Esophagus (tissue), 2 donors: ENCODE measurements around the gene ABCC10. TPM values are rescaled to one million over a fixed set of nuclear protein-coding genes. Genes with fewer than 3 reads are reported as not detected.

Source experiments
- H3K27ac ChIP-seq, 2 donors: one replicate each; pipeline ENCODE4 v1.5.1; 2013; ENCODE audit warnings: low read depth in 2 of 2, mild to moderate bottlenecking in 2 of 2, inconsistent platforms in 1 of 2, low read length in 1 of 2, moderate library complexity in 1 of 2
- H3K27me3 ChIP-seq, 2 donors: one replicate each; pipeline ENCODE4 v1.6.1; 2013; ENCODE audit warnings: low read length in 2 of 2, control low read depth in 1 of 2, mild to moderate bottlenecking in 1 of 2; ENCODE audit not compliant: insufficient read depth in 2 of 2, control insufficient read depth in 1 of 2
- H3K36me3 ChIP-seq, 2 donors: one replicate each; pipeline ENCODE4 v1.6.1; 2013; ENCODE audit warnings: low read length in 1 of 2; ENCODE audit not compliant: control insufficient read depth in 2 of 2, insufficient read depth in 2 of 2
- H3K4me1 ChIP-seq, 2 donors: one replicate each; pipeline ENCODE4 v1.6.1; 2013; ENCODE audit warnings: low read length in 1 of 2; ENCODE audit not compliant: control insufficient read depth in 2 of 2, insufficient read depth in 2 of 2
- H3K4me3 ChIP-seq, 2 donors: one replicate each; pipeline ENCODE4 v1.5.1; 2013; ENCODE audit warnings: low read length in 2 of 2, mild to moderate bottlenecking in 2 of 2, low read depth in 1 of 2, moderate library complexity in 1 of 2
- H3K9me3 ChIP-seq, 2 donors: one replicate each; pipeline ENCODE4 v1.6.1; 2013; ENCODE audit warnings: mild to moderate bottlenecking in 2 of 2, low read depth in 1 of 2, low read length in 1 of 2, moderate library complexity in 1 of 2; ENCODE audit not compliant: control insufficient read depth in 2 of 2, insufficient read depth in 1 of 2
- WGBS, 2 donors: extraction: QIAGEN DNeasy Blood & Tissue Kit; methylation state at CpG; one replicate each; pipeline ENCODE4 v1.1.7; 2013; 5-methylcytosine and 5-hydroxymethylcytosine counted together
- polyA plus RNA-seq, 2 donors: library from polyadenylated mRNA; stranded (reverse); fragments of 200-250 nt; gene quantifications; one replicate each; pipeline ENCODE4 v1.2.3, GENCODE V29; 2013
- donor health status: healthy with polysubstance abuse.
- donor health status: Bipolar disorder and iron deficiency.

Gene ABCC10
- polyA plus RNA-seq, 2 donors: 13.3 to 40.6 TPM

- H3K36me3 ChIP-seq: peaks cover 0 to 12% of the 10 kb centered on the region in 2 donors
- H3K27ac ChIP-seq: peak overlapping the region; percentile 83 to 98
- WGBS, 2 donors: 9 to 11% methylated on average over 12 of the region's 12 CpGs
- H3K4me1 ChIP-seq: peaks cover 0 to 6% of the 10 kb centered on the region in 2 donors
- no peaks in the 10 kb centered on the region for H3K9me3 ChIP-seq
- H3K4me3 ChIP-seq: peak overlapping the region; percentile 71 to 87
- H3K27me3 ChIP-seq: no peaks in the 10 kb centered on the region
These were observed 800 bp downstream of the ABCC10 start for GRCh38 chr6:43428112-43428570.

DNA sequence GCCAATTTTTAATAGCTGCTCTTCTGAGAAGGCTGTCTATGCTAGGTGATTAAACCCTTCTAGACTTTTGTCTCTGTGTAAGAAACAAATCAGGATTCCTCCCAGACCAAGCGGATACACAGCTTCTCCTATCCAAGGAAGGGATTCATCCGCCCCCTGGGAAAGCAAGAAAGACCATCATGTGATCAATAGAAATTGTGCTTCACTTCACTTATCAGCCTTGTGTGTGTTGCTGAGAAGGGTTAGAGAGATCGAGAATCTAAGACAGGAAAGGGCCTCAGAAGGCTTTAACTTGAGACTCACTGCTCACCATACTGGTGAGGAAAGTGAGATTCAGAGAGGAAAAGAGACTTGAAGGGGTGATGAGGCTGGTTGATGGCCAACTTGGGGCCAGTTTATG, 1.5 kb downstream of the ABCC10 start:
- H3K4me3 ChIP-seq: peak overlapping the region; percentile 71 to 87
- peak overlapping the region in 1 of 2 donors; percentile 24 for H3K27ac ChIP-seq
- H3K27me3 ChIP-seq: no peaks in the 10 kb centered on the region
- 64 to 66% methylated on average over 3 of the region's 3 CpGs for WGBS, 2 donors
- H3K36me3 ChIP-seq: peaks cover 0 to 14% of the 10 kb centered on the region in 2 donors
- H3K4me1 ChIP-seq: peaks cover 0 to 9% of the 10 kb centered on the region in 2 donors
- H3K9me3 ChIP-seq: no peaks in the 10 kb centered on the region

- WGBS, 2 donors: 78 to 81% methylated on average over 19 of the region's 19 CpGs
- H3K36me3 ChIP-seq: peaks cover 0 to 17% of the 10 kb centered on the region in 2 donors
- H3K9me3 ChIP-seq: no peaks in the 10 kb centered on the region
- H3K27ac ChIP-seq: no peak overlapping the region
- peaks cover 5 to 27% of the 10 kb centered on the region in 2 donors for H3K4me1 ChIP-seq
- no peaks in the 10 kb centered on the region for H3K27me3 ChIP-seq
- no peak overlapping the region for H3K4me3 ChIP-seq
These were observed 4.9 kb downstream of the ABCC10 start for GRCh38 chr6:43432009-43432945.

DNA sequence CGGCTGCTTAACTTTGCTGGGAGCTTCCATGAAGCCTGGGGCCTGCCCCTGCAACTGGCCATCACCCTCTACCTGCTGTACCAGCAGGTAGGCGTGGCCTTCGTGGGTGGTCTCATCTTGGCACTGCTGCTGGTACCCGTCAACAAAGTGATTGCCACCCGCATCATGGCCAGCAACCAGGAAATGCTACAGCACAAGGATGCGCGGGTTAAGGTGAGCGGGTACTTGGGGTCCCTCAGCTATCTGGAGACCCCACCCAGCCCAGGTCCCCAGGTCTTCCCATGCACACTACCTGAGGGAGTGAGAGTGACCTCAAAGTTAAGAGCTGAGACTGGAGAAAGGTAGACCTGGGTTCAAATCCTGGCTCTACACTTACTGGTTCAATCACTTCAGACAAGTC, 5.8 kb downstream of the ABCC10 start:
- WGBS, 2 donors: 73 to 79% methylated on average over 8 of the region's 8 CpGs
- H3K9me3 ChIP-seq: no peaks in the 10 kb centered on the region
- no peak overlapping the region for H3K27ac ChIP-seq
- H3K27me3 ChIP-seq: no peaks in the 10 kb centered on the region
- peaks cover 5 to 31% of the 10 kb centered on the region in 2 donors for H3K4me1 ChIP-seq
- peaks cover 0 to 21% of the 10 kb centered on the region in 2 donors for H3K36me3 ChIP-seq
- no peak overlapping the region for H3K4me3 ChIP-seq

DNA sequence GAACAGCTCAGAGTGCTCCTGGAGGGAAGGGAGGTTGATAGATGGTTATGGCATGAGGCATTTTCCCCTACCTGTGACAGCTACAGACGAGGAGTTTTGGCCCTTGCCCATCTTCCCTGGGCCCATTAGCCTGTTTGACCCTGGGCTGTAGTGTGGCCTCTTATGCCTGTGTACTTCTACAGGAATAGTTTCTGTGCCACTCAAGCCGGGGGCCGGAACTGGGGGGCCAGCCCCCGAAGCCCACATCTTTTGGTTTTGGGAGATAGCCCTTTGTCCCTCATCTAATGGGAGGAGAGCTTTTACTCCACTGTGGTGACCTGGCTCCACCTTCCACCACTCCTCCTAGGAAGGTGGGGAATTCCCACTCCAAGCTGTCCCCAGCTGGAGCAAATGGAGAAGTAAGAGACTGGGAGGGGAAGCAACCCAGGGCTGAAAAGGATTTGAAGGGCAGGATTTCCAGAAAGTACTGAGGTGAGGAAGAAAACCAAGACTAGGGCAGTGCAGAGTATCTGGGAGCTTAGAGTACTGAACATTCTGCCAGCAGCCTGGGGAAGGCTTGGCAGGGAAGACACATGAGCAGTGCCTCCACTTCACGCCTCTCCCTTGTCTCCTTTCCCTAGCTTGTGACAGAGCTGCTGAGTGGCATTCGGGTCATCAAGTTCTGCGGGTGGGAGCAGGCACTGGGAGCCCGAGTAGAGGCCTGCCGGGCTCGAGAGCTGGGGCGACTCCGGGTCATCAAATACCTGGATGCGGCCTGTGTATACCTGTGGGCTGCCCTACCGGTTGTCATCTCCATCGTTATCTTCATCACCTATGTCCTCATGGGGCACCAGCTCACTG, 6.9 kb downstream of the ABCC10 start:
- Histone ChIP-seq H3K36me3 (peaks cover 0 to 28% of the 10 kb centered on the region in 2 donors), H3K4me1 (peaks cover 5 to 34% of the 10 kb centered on the region in 2 donors), H3K4me3 (no peak overlapping the region), H3K27ac (peak overlapping the region in 1 of 2 donors; percentile 17), H3K27me3 (no peaks in the 10 kb centered on the region), H3K9me3 (no peaks in the 10 kb centered on the region)
- 76 to 81% methylated on average over 15 of the region's 15 CpGs for WGBS, 2 donors

- 86% methylated on average over 4 of the region's 4 CpGs for WGBS, 2 donors
- peaks cover 0 to 28% of the 10 kb centered on the region in 2 donors for H3K36me3 ChIP-seq
- peaks cover 5 to 34% of the 10 kb centered on the region in 2 donors for H3K4me1 ChIP-seq
- H3K27me3 ChIP-seq: no peaks in the 10 kb centered on the region
- peak overlapping the region in 1 of 2 donors; percentile 17 for H3K27ac ChIP-seq
- no peaks in the 10 kb centered on the region for H3K9me3 ChIP-seq
- no peak overlapping the region for H3K4me3 ChIP-seq
These were observed 7.6 kb downstream of the ABCC10 start for GRCh38 chr6:43434943-43435342.

- H3K9me3 ChIP-seq: no peaks in the 10 kb centered on the region
- no peaks in the 10 kb centered on the region for H3K27me3 ChIP-seq
- H3K4me1 ChIP-seq: peaks cover 5 to 34% of the 10 kb centered on the region in 2 donors
- H3K27ac ChIP-seq: peak overlapping the region; percentile 92 to 94
- WGBS, 2 donors: 63 to 72% methylated on average over 9 of the region's 9 CpGs
- H3K4me3 ChIP-seq: no peak overlapping the region
- peaks cover 0 to 28% of the 10 kb centered on the region in 2 donors for H3K36me3 ChIP-seq
These were observed 8.5 kb downstream of the ABCC10 start for GRCh38 chr6:43435682-43436437.

- Histone ChIP-seq H3K4me1 (peaks cover 5 to 34% of the 10 kb centered on the region in 2 donors), H3K9me3 (no peaks in the 10 kb centered on the region), H3K27ac (peak overlapping the region; percentile 92 to 94), H3K27me3 (no peaks in the 10 kb centered on the region), H3K4me3 (no peak overlapping the region), H3K36me3 (peaks cover 0 to 30% of the 10 kb centered on the region in 2 donors)
- 20 to 28% methylated on average over 5 of the region's 5 CpGs for WGBS, 2 donors
These were observed 9.4 kb downstream of the ABCC10 start for GRCh38 chr6:43436577-43437282.
